ENCODE results near the gene R3HDM2. TPM values are rescaled to one million over a fixed set of nuclear protein-coding genes. Genes with fewer than 3 reads are reported as not detected.

The R3HDM2 gene
- total RNA-seq, 1 experiment from 2014 or later = 34.7 TPM

- ChIA-PET CTCF (interaction anchor here (0.6 to 8.5 kb wide), 6 partner anchors 9 to 88 kb away, joined by 4 to 415 read pairs (median 41); partner anchors contain the start of genes LRP1 and SHMT2), POLR2A (interaction anchor here (1.2 to 2.2 kb wide), 4 partner anchors 13 to 27 kb away, joined by 5 to 9 read pairs (median 8); partner anchors contain the start of gene SHMT2)
- Mint-ChIP-seq H3K4me1 (peaks cover 51% of the 10 kb centered on the region), H3K27me3 (ENCODE audit: low read depth) (peaks cover 73% of the 10 kb centered on the region), H3K27ac (no peak within 1 kb of the TSS), H3K4me3 (peak within 1 kb of the TSS; percentile 78), H3K36me3 (no peaks in the 10 kb centered on the region; the same call in 1 of the 2 replicates), H3K9me3 (no peaks in the 10 kb centered on the region)
- peak; percentile 86 for DNase-seq (ENCODE audit: low spot score)
- peak; percentile 22 for ATAC-seq
- TF ChIP-seq TEAD1 (CRISPR knock-in tag; IDR thresholded peaks at IDR 0.05) = no peak; the same call in 1 of the 2 replicates
- TF ChIP-seq ZNF121 (CRISPR knock-in tag; IDR thresholded peaks at IDR 0.05) = no peak
- no peak for TF ChIP-seq MLX (CRISPR knock-in tag; IDR thresholded peaks at IDR 0.05)
- no peak for TF ChIP-seq CREM (CRISPR knock-in tag; IDR thresholded peaks at IDR 0.05)
- no peak for TF ChIP-seq JUN (CRISPR knock-in tag; IDR thresholded peaks at IDR 0.05)
- peak; percentile 93 for TF ChIP-seq FOXP4 (CRISPR knock-in tag; IDR thresholded peaks at IDR 0.05)
- peak; percentile 89 for TF ChIP-seq MAX (CRISPR knock-in tag; IDR thresholded peaks at IDR 0.05)
- no peak for TF ChIP-seq RELA (CRISPR knock-in tag; IDR thresholded peaks at IDR 0.05; ENCODE audit: borderline replicate concordance)
- TF ChIP-seq ZNF281 (CRISPR knock-in tag; IDR thresholded peaks at IDR 0.05) = peak; percentile 83; the same call in 1 of the 2 replicates
- TF ChIP-seq GABPB1 (CRISPR knock-in tag; IDR thresholded peaks at IDR 0.05) = no peak
- TF ChIP-seq ZNF232 (CRISPR knock-in tag; IDR thresholded peaks at IDR 0.05) = 0 out of 2 replicates have a peak, but pooled peaks have one; percentile 67
- 0 out of 2 replicates have a peak, but pooled peaks have one; percentile 16 for TF ChIP-seq NFYB (CRISPR knock-in tag; conservative IDR thresholded peaks at IDR 0.05; ENCODE audit: low read depth)
- TF ChIP-seq USF1 (CRISPR knock-in tag; IDR thresholded peaks at IDR 0.05) = 0 out of 2 replicates have a peak, but pooled peaks have one; percentile 29
- TF ChIP-seq FOXK1 (CRISPR knock-in tag; IDR thresholded peaks at IDR 0.05) = peak; percentile 77; the same call in 1 of the 2 replicates
- no peak for TF ChIP-seq ZNF532 (CRISPR knock-in tag; IDR thresholded peaks at IDR 0.05; ENCODE audit: borderline replicate concordance)
- TF ChIP-seq NR1H2 (CRISPR knock-in tag; IDR thresholded peaks at IDR 0.05) = no peak
- no peak for TF ChIP-seq ERG (CRISPR knock-in tag; IDR thresholded peaks at IDR 0.05)
- TF ChIP-seq AR (CRISPR knock-in tag; IDR thresholded peaks at IDR 0.05) = no peak
- no peak for TF ChIP-seq ZNF416 (CRISPR knock-in tag; IDR thresholded peaks at IDR 0.05)
- no peak for TF ChIP-seq ZNF671 (CRISPR knock-in tag; IDR thresholded peaks at IDR 0.05)
- TF ChIP-seq ETV6 (CRISPR knock-in tag; IDR thresholded peaks at IDR 0.05) = peak; percentile 41; the same call in 1 of the 2 replicates
Observed at GRCh38 chr12:57216014-57216911, 214.6 kb downstream of the R3HDM2 start, which contains the start of gene NXPH4. Gene NXPH4, plus strand, starts transcription at chr12:57216794. Its CDS starts 176 bp downstream, at chr12:57216970.

All from WTC11 (cell line).